Ammon's horn (tissue), 1 donor: Measurements from ENCODE around the gene ANGPTL8.
A peak's percentile ranks its signal among the peaks of the same experiment; 100 is the strongest.

Source experiments
- DNase-seq: peaks from one replicate; pipeline ENCODE4 v3.0.0-alpha.2; 2016; ENCODE audit warnings: low spot score

Gene ANGPTL8

GRCh38 chr19:11261431-11261970, 22.1 kb downstream of the ANGPTL8 start:
- no peak for DNase-seq

GRCh38 chr19:11261971-11262839, 22.8 kb downstream of the ANGPTL8 start, which contains the start of gene DOCK6:
Gene DOCK6 (minus strand): TSS chr19:11262524. CDS start chr19:11262440, 84 bp downstream.
- no peak for DNase-seq

GRCh38 chr19:11263726-11264125, 24.3 kb downstream of the ANGPTL8 start:
- DNase-seq, result no peak

GRCh38 chr19:11264452-11265176, 25.2 kb downstream of the ANGPTL8 start:
- no peak for DNase-seq

- DNase-seq, result no peak
Measured at GRCh38 chr19:11265177-11265784, 25.9 kb downstream of the ANGPTL8 start.

GRCh38 chr19:11265785-11266236, 26.4 kb downstream of the ANGPTL8 start:
- DNase-seq, result no peak

GRCh38 chr19:11267316-11268085, 28.1 kb downstream of the ANGPTL8 start:
- DNase-seq, result no peak

GRCh38 chr19:11268783-11269267, 29.4 kb downstream of the ANGPTL8 start:
- DNase-seq, result peak; percentile 21

- no peak for DNase-seq
Measured at GRCh38 chr19:11269408-11269807, 30.0 kb downstream of the ANGPTL8 start.

- no peak for DNase-seq
Measured at GRCh38 chr19:11273296-11273695, 33.9 kb downstream of the ANGPTL8 start.

- DNase-seq, result no peak
Measured at GRCh38 chr19:11273989-11274388, 34.6 kb downstream of the ANGPTL8 start.

GRCh38 chr19:11274533-11275086, 35.2 kb downstream of the ANGPTL8 start:
- DNase-seq, result no peak

- DNase-seq, result no peak
Measured at GRCh38 chr19:11278670-11279069, 39.3 kb downstream of the ANGPTL8 start.

GRCh38 chr19:11279505-11280236, 40.3 kb downstream of the ANGPTL8 start:
- DNase-seq, result no peak

- DNase-seq, result no peak
Measured at GRCh38 chr19:11281356-11282049, 42.1 kb downstream of the ANGPTL8 start.

- DNase-seq, result no peak
Measured at GRCh38 chr19:11284515-11284914, 45.1 kb downstream of the ANGPTL8 start.

GRCh38 chr19:11286312-11286974, 47.0 kb downstream of the ANGPTL8 start:
- DNase-seq, result peak; percentile 45

- no peak for DNase-seq
Measured at GRCh38 chr19:11288349-11288748, 48.9 kb downstream of the ANGPTL8 start.

GRCh38 chr19:11290256-11290655, 50.8 kb downstream of the ANGPTL8 start:
- no peak for DNase-seq
